Measurements from ENCODE around the gene TMEM212.
A peak's percentile ranks its signal among the peaks of the same experiment; 100 is the strongest.
"Not testable (repeated sequence)": the region's sequence is repeated elsewhere in the genome, so short reads cannot be mapped to it uniquely, and the experiment has no call there.

TMEM212 gene

DNA sequence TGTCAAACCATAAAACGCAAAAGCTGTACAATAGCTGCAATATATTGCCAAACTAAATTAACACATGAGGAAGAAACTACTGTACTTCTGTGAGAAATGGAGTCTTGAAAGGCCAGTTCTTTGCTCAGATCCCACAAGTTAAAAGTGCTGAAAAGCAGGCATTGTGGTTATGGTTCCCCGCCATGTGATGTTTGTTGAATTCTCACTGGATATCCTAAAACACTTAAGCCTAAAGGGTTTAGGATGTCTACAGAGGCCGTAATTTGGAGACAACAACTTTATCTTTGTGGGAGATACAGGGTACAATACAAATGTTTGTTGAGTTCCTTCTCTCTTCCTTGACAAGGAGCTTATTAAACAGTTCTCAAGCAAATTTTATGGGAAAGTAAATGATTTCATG, 53.2 kb downstream of the TMEM212 start:
- TF ChIP-seq, protein P1, sequence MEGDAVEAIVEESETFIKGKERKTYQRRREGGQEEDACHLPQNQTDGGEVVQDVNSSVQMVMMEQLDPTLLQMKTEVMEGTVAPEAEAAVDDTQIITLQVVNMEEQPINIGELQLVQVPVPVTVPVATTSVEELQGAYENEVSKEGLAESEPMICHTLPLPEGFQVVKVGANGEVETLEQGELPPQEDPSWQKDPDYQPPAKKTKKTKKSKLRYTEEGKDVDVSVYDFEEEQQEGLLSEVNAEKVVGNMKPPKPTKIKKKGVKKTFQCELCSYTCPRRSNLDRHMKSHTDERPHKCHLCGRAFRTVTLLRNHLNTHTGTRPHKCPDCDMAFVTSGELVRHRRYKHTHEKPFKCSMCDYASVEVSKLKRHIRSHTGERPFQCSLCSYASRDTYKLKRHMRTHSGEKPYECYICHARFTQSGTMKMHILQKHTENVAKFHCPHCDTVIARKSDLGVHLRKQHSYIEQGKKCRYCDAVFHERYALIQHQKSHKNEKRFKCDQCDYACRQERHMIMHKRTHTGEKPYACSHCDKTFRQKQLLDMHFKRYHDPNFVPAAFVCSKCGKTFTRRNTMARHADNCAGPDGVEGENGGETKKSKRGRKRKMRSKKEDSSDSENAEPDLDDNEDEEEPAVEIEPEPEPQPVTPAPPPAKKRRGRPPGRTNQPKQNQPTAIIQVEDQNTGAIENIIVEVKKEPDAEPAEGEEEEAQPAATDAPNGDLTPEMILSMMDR (IDR thresholded peaks at IDR 0.05; ENCODE audit: low read length, missing control alignments): no peak
- no peak overlapping the region for H3K4me3 ChIP-seq (replicated peaks; ENCODE audit: low read depth, low read length)
- DNase-seq (ENCODE audit: low read depth): no peak

GRCh38 chr3:171898192-171898591, 55.0 kb downstream of the TMEM212 start:
- no peak overlapping the region for H3K4me3 ChIP-seq (replicated peaks; ENCODE audit: low read depth, low read length)
- DNase-seq (ENCODE audit: low read depth): no peak
- TF ChIP-seq, protein P1 (IDR thresholded peaks at IDR 0.05; ENCODE audit: low read length, missing control alignments): no peak

DNA sequence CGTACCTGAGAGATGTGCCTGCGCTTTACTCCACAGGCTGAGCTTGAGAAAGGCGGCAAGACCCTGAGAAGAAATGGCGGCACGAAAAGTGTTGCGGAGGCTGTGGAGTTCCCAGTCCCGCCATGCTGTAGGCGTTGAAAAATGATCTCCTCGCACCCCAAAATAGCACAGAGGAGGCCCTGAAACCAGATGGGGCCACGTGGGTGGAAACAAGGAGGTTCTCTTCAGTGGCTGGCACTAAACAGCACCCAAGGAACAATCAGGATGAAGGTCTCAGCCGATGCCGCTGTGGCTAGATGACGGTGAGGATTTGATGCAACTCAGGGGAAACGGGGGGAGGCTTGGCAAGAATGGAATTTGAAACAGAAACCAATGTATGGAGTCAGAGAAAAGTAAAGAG, 57.3 kb downstream of the TMEM212 start:
- TF ChIP-seq, protein P1 (IDR thresholded peaks at IDR 0.05; ENCODE audit: low read length, missing control alignments): no peak
- DNase-seq (ENCODE audit: low read depth): no peak
- H3K4me3 ChIP-seq (replicated peaks; ENCODE audit: low read depth, low read length): no peak overlapping the region

GRCh38 chr3:171901615-171902312, 58.6 kb downstream of the TMEM212 start:
- no peak for DNase-seq (ENCODE audit: low read depth)
- TF ChIP-seq, protein P1 (IDR thresholded peaks at IDR 0.05; ENCODE audit: low read length, missing control alignments): no peak
- no peak overlapping the region for H3K4me3 ChIP-seq (replicated peaks; ENCODE audit: low read depth, low read length)

- DNase-seq (ENCODE audit: low read depth): peak; percentile 15
- H3K4me3 ChIP-seq (replicated peaks; ENCODE audit: low read depth, low read length): no peak overlapping the region
- TF ChIP-seq, protein P1 (IDR thresholded peaks at IDR 0.05; ENCODE audit: low read length, missing control alignments): no peak
Observed at GRCh38 chr3:171904829-171905228, 61.7 kb downstream of the TMEM212 start.

DNA sequence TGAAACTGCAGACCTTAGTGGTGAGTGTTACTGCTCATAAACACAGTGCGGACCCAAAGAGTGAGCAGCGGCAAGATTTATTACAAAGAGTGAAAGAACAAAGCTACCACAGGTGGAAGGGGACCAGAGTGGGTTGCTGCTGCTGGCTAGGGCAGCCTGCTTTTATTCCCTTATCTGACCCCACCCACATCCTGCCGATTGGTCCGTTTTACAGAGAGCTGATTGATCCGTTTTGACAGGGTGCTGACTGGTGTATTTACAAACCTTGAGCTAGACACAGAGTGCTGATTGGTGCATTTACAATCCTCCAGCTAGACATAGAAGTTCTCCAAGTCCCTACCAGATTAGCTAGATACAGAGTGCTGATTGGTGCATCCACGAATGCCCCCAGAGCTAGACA, 63.4 kb downstream of the TMEM212 start:
- not testable (repeated sequence) for DNase-seq (ENCODE audit: low read depth); H3K4me3 ChIP-seq (replicated peaks; ENCODE audit: low read depth, low read length)

GRCh38 chr3:171906951-171907676, 64.0 kb downstream of the TMEM212 start:
- TF ChIP-seq, protein P1 (IDR thresholded peaks at IDR 0.05; ENCODE audit: low read length, missing control alignments): no peak
- no peak for DNase-seq (ENCODE audit: low read depth)
- no peak overlapping the region for H3K4me3 ChIP-seq (replicated peaks; ENCODE audit: low read depth, low read length)

Data from fibroblast of pulmonary artery (primary cell).